Fibroblast of skin of scalp (primary cell): ENCODE data around the gene TOP1.
"Not testable (repeated sequence)": the region's sequence is repeated elsewhere in the genome, so short reads cannot be mapped to it uniquely, and the experiment has no call there.

ENCODE experiments used
- DNase-seq: peaks from one replicate; pipeline ENCODE4 v3.0.0-alpha.2; 2013

TOP1 gene

DNA sequence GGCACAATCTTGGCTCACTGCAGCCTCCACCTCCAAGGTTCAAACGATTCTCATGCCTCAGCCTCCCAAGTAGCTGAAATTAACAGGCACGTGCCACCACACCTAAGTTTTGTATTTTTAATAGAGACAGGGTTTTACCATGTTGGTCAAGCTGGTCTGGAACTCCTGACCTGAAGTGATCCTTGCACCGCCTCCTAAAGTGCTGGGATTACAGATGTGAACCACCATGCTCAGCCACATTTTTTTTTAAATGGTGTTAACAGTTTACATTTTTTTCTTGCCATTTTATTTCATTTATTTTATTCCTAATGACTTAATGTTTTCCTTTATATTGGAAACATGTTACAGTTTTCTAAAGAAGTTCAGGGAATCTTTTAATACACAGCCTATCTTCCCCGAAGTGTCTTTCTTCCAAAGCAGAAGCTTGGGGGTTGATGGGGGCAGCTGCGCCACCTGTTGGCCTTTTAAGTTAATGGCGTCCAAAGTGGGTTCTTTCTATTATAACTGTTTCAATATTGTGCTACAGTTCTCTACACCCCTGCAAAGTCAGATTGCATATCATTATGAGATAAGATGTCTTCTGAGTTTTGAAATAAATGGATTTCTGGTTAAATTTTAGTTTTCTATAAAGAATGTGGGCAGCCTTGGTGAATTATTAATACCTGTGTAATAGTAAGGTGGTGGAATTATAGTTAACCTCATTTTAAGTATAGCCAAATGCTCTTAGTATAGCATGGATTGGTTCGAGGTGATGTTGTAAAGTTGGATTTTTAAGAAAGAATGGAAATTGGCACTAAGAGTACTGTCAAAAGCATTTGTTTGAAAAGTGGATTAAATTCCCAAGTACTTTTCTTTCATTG is 66.7 kb downstream of the TOP1 start:
- peak; percentile 60 for DNase-seq

DNA sequence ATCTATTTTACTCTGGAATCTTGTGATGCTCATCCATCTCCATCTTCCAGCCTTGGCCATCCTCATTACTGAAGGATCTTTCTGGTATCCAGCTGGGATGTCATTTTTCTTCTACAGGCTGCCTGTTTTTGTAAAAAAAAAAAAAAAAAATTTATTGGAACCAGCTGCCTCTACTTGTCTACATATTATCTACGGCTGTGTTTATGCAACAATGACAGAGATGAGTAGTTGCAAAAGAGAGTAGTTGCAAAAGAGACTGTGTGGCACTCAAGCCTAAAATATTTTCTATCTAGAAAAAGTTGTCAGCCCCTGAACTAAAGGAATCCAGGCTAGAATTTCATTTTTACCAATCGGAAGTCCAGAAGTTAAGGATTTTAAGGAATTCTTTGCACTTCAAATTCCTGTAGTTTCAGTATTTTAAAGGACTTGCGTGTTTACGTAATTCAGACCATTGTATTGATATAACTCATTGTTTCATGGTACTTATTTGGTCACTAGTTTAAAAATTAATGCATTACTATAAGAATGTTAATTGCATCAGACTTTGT is 70.2 kb downstream of the TOP1 start:
- peak; percentile 77 for DNase-seq

DNA sequence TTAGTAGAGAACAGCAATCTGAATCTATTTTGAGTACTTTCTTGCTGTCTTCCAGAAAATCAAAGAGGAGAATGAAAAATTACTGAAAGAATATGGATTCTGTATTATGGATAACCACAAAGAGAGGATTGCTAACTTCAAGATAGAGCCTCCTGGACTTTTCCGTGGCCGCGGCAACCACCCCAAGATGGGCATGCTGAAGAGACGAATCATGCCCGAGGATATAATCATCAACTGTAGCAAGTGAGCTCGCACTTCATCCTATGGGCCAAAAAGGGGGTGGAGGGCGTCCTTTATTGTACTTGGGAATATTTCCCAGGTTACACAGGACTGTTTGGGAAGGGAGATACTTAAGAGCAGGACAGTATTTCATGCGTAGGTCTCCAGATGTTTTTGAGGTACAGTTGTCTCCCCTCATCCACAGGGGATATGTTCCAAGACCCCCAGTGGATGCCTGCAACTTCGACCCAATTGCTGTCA is 71.4 kb downstream of the TOP1 start:
- DNase-seq, result peak; percentile 19

DNA sequence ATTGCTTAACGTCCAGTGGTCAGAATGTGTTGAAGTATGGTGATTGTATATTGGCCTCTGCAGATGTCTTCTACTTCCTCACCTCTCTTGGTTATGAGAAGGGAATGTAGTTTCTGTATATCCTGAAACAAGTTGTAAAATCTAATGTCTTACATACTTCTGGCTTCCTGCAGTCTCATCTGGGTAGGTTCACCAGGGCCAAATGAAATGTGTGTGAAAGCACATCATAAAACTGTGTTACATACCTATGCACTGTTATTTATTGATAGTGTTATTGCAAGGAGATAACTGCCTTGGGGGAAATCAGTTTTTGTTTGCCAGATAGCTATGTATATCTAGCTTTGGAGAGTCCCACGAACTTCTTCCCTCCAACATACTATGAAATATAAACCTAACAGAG is 73.0 kb downstream of the TOP1 start:
- no peak for DNase-seq

DNA sequence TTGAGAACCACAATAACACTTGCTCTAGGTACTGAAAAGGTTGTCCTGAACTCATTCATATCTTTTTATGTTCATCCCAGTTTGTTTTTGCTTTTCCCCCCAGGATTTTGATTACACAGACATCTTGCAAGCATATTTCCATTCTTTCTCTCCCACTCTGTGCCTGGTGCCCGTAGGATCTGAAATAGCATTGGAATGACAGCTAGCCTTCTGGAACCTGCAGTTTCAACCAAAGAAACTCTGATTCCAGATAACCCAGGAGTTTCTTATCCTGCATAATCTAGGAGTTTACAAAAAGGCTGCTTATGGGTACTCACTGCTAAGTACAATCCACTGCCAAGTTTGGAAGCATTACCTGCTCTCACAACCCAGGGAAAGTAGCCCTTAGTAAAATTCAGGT is 79.9 kb downstream of the TOP1 start:
- DNase-seq, result no peak

DNA sequence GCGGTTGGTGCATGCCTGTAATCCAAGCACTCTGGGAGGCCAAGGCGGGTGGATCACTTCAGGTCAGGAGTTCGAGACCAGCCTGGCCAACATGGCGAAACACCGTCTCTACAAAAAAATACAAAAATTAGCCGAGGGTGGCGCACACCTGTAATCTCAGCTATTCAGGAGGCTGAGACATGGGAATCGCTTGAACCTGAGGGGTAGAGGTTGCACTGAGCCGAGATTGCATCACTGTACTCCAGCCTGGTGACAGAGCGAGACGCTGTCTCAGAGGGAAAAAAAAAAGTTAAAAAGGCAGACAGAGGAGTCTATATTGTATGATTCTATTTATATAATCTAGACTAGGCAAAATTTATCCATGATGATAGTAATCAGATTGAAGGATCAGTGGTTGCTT is 81.4 kb downstream of the TOP1 start:
- no peak for DNase-seq

DNA sequence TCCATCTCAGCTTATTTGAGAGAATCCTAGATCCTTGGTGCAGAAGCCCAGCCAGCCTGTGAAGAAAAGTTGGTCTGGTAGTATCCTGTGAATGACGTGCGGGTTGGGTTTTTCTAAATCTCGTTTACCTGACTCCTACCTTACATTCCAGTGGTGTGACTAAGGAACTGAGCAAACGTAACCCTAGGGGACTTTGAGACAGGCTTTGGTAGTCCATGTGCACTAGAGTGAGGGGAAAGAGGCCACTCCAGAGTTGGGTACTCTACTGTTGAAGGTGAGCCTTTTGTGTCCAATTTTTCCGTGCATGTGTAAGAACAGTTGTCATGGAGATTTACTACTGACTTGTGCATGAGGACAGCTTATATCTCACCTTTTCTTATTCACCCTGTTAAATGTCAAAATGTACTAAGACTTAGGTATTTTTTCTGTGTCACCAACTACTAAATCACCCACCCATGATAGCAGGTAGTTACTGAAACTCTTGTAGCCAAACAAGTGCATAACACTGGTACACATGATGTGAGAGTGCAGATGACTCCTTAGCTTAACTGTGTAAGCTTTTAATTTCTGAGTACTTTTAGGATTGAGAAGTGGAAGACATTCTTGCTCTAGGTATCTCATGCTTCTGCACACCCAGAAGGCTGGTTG is 82.4 kb downstream of the TOP1 start:
- DNase-seq, result no peak

DNA sequence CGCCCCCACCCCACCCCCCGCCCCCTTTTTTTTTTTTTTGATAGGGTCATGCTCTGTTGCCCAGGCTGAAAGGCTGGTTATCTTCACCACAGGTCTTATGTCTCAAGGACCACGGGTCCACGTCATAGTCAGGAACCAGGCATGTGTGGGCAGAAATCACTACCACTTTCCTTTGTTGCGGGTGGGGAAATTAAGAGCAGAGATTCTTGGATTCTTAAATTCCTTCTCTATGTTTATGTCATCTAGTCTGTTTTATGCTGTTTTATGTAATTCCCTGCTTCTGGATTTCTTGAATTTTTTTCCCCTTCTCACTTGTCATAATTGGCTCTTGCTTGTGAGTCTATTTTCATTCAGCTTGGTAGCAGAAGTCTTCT is 82.9 kb downstream of the TOP1 start:
- DNase-seq, result no peak

DNA sequence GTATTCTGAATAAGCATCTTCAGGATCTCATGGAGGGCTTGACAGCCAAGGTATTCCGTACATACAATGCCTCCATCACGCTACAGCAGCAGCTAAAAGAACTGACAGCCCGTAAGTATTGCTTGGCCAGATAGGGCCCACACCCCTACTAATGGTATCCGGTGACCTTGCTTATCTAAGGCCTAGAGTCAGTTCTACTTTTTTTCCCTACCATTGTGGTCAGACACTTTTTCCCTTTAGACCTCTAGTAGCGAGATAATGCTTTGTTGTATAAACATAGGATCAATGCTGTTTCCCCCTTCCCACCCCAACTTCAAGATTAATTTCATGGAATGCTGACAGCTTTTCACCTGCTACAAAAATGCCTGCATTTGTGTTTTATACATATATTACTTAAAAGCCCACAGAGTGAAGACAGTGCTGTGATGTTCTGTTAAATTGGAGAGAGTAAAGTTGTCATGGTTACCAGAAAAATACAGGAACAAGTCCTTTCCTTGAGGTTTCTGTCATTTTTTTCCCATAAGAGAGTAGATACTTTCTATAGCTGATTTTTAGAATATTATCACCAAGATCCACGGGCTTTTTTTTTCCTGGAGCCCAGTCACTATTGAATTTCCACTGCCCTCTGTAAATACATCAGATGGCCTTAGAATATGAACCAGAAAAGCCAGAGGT is 87.8 kb downstream of the TOP1 start:
- no peak for DNase-seq

DNA sequence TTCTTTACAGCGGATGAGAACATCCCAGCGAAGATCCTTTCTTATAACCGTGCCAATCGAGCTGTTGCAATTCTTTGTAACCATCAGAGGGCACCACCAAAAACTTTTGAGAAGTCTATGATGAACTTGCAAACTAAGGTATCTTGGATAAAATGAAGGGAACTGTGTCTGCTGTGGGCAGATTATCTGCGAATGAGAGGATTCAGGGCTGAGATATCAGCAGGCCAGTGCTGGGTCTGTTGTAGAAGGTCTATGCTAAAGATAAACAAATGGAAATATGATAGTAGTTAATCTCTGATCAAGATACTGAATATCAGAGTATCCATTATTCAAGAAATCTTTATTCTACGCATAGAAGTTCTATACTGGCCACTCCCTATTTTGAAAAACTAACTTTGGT is 89.5 kb downstream of the TOP1 start:
- not testable (repeated sequence) for DNase-seq

DNA sequence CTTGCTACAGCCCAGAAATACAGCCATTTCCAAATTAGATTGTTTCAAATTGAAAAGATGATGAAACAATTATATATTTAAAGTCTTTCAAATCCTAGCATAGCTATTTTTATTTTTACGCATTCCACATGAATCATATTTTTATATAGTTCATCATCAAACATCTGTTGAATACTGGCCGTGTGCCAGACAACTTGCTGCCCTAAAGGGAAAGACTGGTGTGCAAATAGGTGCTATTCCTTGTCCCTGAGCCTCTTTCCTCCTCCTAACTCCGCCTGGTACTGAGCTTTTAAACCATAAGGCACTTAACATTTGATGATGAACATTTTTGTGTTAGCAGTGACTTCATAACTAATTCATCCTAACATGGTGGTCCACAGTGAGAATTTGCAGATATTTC is 90.0 kb downstream of the TOP1 start:
- peak; percentile 45 for DNase-seq

DNA sequence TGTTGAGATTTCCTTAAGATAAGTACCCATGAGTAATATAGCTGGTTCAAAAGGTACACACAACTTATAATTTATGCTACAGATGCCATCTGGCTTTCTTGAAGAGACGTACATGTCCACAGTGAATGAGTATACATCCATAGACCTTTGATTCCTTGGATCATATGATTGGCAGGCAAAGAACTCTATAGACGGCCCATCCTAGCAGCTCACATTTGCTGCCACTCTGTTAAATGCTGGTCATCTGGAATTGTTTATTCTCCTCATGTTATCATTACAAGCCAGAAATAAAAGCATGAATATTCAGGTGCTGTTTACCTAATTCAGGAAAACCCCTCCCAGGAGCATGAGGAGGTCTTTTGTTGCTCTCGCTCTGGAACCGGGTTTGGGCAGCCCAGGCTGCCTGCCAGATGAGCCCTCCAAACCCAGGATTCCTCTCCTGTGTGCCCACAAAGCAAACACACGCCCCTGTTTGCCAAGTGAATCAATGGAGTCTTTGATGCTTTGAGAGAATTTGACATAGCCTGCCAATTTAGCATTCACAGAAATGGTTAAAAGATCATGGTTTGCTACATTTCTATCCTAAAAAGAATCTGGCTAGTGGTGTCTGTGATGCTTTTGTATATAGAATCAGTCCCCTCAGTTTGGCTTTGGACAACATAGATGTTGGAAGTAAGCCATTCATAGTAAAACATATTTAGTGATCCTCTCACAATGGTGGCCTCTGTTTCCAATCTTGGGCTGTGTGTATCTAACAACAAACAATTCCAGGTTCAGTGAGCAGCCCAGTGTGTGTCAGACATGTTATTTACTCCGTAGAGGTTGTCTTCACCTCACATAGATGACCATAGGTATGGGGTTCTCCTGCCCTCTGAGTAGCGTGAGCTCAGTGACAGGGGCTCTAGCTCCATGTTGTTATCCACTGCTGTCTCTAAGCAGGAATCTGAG is 91.3 kb downstream of the TOP1 start:
- DNase-seq, result no peak

DNA sequence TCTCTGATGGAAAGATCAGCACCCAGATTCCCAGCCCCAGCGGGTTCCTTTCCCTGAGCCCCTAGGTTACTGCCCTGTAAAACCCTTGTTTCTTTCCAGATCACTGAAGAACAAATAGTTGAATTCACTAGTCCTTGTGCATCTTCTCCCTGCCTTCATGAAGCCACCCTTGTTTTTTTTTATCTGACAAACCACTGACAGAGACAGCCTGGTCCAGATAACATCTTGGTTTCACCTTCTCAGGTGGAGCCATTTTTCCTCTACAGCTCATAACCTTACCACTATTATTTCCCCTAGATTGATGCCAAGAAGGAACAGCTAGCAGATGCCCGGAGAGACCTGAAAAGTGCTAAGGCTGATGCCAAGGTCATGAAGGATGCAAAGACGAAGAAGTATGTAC is 92.8 kb downstream of the TOP1 start:
- no peak for DNase-seq

DNA sequence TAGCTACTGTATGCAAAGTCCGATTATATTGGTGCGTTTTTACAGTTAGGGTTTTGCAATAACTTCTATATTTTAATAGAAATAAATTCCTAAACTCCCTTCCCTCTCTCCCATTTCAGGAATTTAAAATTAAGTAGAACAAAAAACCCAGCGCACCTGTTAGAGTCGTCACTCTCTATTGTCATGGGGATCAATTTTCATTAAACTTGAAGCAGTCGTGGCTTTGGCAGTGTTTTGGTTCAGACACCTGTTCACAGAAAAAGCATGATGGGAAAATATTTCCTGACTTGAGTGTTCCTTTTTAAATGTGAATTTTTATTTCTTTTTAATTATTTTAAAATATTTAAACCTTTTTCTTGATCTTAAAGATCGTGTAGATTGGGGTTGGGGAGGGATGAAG is 95.0 kb downstream of the TOP1 start:
- DNase-seq, result no peak

DNA sequence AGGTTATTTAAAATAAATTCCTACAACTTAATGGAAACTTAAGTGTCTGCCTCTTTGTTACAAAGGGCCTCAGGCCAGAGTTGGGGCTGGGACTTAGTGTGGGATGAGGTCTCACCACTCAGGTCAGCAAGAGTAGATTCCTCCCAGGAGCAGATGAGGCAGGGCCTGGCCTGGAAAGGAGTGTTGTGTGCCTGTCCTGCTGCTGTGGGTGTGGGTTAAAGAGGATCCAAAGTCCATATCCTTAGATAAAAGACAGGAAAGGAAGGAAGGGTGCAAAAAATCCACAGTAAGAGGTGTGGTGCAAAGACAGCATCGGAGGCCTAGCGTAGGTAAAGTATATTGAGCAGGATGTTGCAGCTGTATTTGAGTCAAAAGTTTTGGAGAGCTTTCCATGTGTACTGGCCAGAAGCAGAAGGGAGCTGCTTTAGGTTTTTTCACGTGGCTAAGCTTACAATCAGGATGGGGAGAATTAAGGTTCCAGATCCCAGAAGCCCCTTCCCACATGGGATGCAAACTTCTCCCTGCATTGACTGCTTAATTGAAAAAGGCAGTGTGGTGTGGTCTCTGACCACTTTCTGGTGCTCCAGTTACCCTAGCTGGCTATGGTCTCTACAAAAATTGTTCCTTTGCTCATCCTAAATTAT is 96.0 kb downstream of the TOP1 start:
- no peak for DNase-seq

DNA sequence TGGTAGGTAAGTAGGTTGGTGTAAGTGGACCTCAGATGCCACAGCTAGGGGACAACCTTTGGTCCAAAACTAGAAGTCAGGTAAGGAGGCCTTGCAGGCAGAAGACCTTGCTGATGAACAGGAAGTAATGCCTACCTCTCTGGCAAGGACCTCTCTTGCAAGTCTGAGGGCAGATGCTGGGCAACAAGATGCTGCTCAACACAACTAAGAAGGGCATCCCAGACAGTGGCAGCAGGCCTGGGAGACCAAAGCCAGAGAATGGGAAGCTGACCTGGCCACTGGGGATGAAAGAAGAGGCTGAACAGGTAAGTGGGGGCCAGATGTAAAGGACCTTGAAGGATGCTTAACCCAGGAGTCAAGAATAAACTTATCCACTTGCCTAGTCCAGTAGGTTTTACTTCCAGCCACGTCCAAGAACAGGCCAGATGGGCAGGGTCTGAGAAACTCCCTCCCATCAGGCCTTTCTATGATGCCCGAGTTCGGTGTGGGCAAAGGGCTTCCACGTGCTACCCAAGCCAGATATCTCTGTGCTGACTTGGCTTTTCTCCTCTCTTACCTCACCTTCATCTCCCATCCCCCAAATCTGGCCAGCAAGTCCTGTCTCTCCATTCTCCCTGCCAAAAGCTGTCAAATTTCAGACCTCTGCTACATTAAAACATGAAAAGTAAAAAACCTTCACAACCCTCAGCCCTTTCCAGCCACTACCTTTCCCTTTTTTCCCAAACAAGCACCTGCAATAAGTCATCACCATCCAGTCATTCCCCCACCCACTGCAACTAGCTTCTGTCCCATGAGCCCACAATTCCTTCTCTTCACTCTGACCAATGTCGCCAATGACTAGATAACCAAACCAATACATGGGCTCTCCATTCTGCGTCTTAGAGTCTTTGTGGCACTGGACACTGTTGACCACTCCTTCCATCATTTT is 97.2 kb downstream of the TOP1 start:
- no peak for DNase-seq

DNA sequence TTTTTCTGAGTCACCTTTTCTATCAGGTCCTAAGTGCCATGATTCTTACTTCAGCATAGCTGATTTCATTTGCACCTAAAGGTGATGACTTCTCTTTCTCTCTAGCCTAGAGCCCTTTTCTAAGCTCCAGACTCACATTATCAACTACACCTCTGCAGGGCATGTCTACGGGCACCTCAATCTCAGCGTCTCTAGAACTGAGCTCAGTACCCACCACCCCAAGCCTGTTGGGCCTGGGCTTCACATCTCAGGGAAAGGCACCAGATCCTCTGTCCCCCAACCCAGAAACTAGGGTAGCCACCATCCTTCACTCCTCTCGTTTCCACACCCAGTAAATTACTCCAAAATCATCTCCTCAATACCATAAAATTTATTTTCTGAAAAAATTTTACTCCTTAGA is 98.1 kb downstream of the TOP1 start:
- no peak for DNase-seq

DNA sequence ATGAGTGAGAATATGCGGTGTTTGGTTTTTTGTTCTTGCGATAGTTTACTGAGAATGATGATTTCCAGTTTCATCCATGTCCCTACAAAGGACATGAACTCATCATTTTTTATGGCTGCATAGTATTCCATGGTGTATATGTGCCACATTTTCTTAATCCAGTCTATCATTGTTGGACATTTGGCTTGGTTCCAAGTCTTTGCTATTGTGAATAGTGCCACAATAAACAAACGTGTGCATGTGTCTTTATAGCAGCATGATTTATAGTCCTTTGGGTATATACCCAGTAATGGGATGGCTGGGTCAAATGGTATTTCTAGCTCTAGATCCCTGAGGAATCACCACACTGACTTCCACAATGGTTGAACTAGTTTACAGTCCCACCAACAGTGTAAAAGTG is 99.7 kb downstream of the TOP1 start:
- not testable (repeated sequence) for DNase-seq

DNA sequence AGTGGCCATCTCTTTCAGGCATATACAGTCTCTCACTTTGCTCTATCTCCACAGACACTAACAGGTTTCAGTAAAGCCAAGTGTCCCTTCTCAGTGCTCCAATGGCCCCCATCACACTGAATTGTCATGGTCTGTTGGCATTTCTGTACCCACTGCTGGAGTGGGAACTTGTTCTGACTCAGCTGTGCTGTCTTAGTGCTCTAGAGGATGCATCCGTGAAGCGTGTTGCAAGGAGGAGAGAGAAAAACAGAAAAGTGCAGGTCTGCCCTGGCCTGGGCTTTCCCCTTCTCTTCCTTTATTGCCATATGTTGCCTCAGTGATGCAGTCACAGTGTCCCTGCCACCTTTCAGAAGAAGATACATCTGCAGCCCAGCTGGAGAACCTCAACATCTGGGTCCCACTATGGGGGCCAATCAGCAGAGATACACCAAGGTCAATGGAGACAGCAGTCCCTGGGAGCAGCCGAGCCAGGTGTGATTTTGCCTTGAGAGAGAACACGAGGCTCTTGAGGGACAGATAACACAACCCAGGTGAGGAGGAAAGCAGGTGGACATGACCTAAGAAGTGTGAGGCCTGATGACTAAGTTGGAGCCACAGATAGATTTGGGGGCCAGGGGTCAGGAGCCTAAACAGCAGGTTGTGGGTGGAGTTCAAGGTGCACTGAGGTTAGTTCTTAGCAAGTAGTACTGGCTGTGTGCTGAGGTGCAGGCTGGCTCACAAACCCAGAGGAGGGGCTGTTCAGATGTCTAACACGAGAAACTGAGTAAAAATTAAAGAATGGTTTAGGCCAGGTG is 103.2 kb downstream of the TOP1 start:
- DNase-seq, result no peak

DNA sequence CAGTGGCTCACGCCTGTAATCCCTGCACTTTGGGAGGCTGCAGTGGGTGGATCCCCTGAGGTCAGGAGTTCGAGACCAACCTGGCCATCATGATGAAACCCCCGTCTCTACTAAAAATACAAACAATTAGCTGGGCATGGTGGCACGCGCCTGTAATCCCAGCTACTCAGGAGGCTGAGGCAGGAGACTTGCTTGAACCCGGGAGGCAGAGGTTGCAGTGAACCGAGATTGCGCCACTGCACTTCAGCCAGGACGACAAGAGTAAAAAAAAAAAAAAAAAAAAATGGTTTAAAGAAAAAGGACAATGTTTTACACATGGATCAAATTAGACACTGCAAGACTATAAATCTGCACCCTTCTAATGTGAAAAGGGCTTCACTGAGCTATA is 103.8 kb downstream of the TOP1 start:
- DNase-seq, result not testable (repeated sequence)
